Amniotic epithelial cell (primary cell): ENCODE measurements around the gene POLDIP2.

Experiments used
- DNase-seq: peaks from one replicate; pipeline ENCODE4 v3.0.0-alpha.2; 2010; ENCODE audit warnings: low read depth

POLDIP2 gene

GRCh38 chr17:28390141-28390540, 32.8 kb upstream of the POLDIP2 start:
- no peak for DNase-seq

DNA sequence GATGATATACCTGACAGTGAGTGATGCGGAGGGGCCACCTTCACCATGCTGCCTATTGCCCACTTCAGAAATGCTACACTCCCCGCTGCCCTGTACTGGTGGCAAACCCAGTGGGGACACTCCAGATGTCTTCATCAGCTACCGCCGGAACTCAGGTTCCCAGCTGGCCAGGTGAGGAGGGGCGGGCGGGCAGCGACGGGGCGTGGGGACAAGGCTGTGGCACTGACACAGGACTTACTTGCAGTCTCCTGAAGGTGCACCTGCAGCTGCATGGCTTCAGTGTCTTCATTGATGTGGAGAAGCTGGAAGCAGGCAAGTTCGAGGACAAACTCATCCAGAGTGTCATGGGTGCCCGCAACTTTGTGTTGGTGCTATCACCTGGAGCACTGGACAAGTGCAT, 30.8 kb upstream of the POLDIP2 start:
- no peak for DNase-seq

DNA sequence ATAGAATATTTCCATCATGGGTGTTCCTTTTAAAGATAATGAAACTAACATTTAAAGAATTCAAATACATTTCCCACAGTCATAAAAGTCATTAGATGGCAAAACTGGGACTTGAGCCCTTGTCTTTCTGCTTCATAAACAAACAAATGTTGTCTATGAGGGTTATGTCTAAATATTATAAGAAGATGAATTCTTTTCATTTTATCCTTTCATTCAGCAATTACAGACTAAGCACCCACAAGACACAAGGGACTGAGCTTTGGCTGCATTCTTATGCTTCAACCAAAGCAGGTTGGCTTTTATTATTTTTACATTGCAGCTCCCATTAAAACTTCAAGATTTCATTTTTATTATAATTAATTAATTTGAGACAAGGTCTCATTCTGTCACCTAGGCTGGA, 29.1 kb upstream of the POLDIP2 start:
- DNase-seq, result no peak

- no peak for DNase-seq
Measured at GRCh38 chr17:28385406-28385805, 28.1 kb upstream of the POLDIP2 start.

GRCh38 chr17:28385037-28385400, 27.7 kb upstream of the POLDIP2 start:
- no peak for DNase-seq

GRCh38 chr17:28384281-28385036, 27.1 kb upstream of the POLDIP2 start:
- peak; percentile 52 for DNase-seq

GRCh38 chr17:28381141-28381825, 24.0 kb upstream of the POLDIP2 start:
- DNase-seq, result no peak

GRCh38 chr17:28379814-28380801, 22.8 kb upstream of the POLDIP2 start:
- peak; percentile 99 for DNase-seq

DNA sequence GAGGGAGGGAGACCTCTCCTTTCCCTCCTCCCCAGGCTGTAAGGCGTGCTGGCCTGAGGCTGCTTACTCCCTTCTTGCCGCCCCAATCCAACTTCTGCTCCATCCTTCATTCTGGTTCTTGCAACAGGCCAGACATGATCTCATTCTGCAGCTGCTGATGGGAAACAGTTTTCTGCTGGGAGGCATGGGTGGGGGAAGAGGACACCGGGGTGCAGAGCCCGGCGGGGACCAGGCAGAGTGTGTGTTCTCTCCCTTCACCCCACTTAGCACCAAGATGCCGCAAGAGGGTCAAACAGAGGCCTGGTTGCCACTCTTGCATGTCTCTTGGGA, 15.6 kb upstream of the POLDIP2 start:
- DNase-seq, result peak; percentile 62

- peak; percentile 29 for DNase-seq
Measured at GRCh38 chr17:28372203-28372944, 15.0 kb upstream of the POLDIP2 start.

DNA sequence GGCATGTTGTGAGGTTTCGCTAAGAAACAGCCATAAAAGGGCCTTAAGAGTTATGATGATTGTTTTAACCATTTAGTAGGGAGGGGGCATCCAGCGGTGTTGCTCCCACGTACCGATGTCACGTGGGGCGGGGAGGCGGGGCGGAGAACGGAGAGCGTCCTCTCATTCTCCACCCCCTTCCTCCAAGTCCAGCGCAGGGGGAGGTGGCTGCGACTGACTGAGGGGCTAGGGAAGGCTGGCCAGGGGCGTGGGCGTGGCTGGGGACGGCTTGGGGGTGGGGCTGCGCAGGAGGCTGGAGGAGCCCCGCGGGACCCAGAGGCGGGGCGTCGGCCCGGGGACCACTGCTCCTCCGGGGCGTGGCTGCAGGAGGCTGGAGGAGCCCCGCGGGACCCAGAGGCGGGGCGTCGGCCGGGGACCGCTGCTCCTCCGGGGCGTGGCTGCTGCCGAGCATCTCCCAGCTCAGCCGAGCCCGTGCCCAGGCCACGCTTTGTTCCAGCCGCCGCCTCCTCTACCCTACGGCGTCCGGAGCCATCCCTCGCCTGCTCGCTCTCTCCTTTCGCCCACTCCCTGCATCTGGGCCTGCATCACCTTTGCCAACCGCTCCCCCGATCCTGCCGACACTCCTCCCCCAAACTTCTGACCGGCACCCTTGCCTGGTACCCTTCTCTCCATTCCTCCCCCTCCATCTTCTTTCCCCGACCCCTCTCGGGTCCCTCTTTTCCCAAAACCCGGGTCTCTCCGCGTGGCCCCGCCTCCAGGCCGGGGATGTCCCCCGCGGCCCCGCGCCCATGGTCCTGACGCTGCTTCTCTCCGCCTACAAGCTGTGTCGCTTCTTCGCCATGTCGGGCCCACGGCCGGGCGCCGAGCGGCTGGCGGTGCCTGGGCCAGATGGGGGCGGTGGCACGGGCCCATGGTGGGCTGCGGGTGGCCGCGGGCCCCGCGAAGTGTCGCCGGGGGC, 14.2 kb upstream of the POLDIP2 start, which contains the start of gene SARM1:
SARM1 (plus strand) TSS at position 450 of the 958 bp plus-strand sequence; CDS start at position 789, 339 bp downstream.
- DNase-seq, result peak; percentile 97

GRCh38 chr17:28370744-28371103, 13.4 kb upstream of the POLDIP2 start:
- DNase-seq, result no peak

- peak; percentile 100 for DNase-seq
Measured at GRCh38 chr17:28370035-28370743, 12.9 kb upstream of the POLDIP2 start, which contains the start of gene VTN. Gene VTN, minus strand, starts transcription at chr17:28370307. Its CDS starts 104 bp downstream, at chr17:28370203.

DNA sequence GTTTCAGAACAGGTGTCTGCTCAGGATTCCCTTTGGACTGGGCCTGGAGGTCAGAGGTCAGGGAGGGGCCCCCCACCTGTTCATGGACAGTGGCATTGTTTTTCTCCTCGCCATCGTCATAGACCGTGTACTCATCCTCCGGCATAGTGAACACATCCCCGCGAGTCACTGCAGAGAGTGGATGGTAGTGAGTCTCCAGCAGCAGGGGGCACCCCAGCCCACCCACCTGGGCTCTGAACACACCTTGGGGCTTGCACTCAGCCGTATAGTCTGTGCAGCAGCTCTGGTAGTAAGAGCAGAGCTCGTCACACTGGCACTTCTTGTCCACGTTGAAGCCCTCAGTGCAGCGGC, 12.3 kb upstream of the POLDIP2 start:
- peak; percentile 32 for DNase-seq

- DNase-seq, result no peak
Measured at GRCh38 chr17:28368915-28369683, 11.8 kb upstream of the POLDIP2 start.

DNA sequence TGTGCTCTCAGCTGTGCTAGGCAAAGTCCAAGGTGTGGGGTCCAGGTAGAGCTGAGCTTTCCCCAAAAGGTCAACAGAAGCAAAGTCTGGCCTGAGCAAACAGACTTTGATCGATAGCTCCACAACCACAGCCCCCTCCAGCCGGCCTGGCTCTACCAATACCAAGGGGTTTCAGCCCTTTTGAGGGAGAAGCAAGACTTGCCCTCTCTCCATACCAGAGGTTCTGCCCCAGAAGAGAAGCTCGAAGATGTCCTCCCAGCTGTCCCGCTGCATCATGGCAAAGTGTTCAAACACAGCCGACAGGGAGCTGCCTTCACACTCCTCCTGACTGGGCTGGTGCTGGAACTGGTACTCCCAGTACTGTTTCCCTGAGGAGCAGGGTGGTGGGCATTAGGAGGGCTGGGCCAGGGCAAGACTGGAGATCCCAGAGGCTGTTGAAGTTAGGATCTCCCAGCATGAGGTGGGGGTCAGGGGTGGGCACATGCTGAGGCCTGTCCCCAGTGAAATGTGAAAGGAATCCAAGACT, 11.0 kb upstream of the POLDIP2 start:
- no peak for DNase-seq

DNA sequence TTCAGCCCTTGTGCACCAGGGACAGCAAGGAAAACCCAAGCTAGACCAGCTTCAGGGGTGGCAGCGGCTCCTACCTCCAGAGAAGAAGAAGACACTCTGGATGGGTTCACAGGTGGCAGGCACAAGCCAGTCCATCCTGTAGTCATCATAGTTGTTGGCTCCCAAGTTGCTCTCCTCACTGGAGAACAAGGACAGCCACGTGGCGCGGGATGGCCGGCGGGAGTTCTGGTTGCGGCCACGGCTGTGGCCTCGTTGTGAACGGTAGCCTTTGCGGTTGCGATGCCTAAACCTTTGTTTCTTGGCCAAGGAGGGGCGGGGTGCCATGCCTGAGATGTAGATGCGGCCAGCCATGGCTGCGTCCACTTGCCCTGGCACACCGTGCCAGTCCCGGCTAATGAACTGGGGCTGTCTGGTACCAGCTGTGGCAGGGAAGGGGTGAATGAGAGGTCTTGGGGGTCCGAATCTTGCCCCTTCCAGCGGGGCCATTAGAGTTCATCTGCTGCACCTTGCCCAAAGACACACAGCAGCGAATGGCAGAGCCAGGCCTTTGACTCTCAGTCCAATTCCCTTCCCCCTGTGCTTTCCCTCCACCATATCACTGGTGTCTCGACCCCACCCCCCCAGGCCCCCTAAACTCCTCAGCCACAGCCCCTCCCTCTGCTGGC, 10.4 kb upstream of the POLDIP2 start:
- DNase-seq, result no peak

DNA sequence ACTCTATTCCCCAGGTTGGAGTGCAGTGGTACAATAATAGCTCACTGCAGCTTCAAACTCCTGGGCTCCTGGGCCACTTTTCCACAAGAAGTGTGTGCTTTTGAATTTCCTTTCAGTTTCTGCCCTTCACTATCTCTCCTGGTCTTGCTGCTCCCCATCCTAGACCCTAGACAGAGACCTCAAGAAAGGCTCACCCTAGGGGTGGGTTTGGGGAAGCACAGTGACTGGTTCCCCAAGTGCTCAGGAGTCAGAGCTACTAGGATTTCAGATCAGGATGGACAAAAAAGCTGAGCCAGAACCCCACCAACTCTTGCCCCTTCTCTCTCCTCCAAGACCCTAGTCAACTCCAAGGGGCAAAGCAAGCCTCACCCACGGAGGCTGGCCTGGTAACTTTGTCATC, 9.3 kb upstream of the POLDIP2 start:
- no peak for DNase-seq
